HG03196 (cell line): Measurements from ENCODE around the gene CD248.
"Not testable (repeated sequence)": the region's sequence is repeated elsewhere in the genome, so short reads cannot be mapped to it uniquely, and the experiment has no call there.

Experiments
- ATAC-seq: cut with Tn5 transposase; IDR thresholded peaks from one replicate; pipeline ENCODE4 v1.9.1; 2021; ENCODE audit not compliant: unreplicated experiment

The CD248 gene

DNA sequence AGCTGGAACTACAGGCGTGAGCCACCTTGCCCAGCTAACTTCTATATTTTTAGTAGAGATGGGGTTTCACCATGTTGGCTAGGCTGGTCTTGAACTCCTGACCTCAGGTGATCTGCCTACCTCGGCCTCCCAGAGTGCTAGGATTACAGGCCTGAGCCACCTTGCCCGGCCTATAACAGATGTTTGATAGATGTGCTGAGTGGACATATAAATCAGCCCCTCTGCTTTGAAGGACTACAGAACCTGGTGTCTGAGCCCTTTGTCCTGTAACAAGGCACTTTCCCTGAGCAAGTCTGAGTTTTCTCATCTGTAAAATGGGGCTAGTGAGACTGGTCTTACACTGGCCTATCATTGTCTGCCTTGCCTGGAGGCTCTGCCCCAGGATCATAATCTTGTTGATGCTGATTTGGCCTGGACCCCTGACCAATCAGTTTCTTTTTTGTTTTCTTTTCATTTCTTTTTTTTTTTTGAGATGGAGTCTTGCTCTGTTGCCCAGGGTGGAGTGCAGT is 12.4 kb upstream of the CD248 start:
- ATAC-seq: no peak

- no peak for ATAC-seq
These were observed 11.7 kb upstream of the CD248 start for GRCh38 chr11:66328302-66329144.

DNA sequence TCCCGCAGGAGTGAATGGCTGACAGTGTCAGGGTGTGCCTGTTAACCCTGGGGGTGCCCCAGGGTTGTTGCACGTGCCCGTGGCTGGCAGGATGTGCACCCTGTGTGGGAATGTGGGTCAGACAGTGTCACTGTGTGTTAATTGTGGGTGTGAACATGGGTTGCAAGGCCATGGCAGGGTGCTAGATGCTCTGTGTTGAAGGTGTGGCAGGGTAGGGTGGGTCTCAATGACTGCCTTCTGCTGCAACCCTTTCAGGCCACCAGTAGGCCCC is 11.1 kb upstream of the CD248 start:
- no peak for ATAC-seq

- ATAC-seq: no peak
These were observed 10.6 kb upstream of the CD248 start for GRCh38 chr11:66327171-66328030.

- ATAC-seq: no peak
These were observed 9.6 kb upstream of the CD248 start for GRCh38 chr11:66326261-66327111.

DNA sequence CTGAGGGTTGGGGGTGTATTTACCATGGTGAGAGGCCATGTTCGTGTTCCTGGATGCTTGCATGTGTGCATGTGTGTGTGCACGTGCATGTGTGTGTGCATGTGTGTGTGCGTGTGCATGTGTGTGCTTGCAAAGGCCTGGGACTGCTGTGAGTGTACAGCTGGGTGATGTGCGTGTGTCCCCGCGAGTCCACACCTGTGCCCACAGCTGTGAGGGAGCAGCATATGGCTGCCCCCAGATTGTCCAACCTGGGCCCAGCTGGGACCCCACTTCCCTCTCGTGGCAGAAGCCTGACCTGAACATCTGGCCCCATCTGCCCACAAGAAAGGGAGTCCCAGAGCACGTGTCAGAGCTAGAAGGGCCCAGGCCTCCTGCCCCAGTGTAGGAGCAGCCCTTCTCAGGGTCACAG is 8.4 kb upstream of the CD248 start:
- no peak for ATAC-seq

GRCh38 chr11:66324664-66325063 is 7.8 kb upstream of the CD248 start:
- no peak for ATAC-seq

DNA sequence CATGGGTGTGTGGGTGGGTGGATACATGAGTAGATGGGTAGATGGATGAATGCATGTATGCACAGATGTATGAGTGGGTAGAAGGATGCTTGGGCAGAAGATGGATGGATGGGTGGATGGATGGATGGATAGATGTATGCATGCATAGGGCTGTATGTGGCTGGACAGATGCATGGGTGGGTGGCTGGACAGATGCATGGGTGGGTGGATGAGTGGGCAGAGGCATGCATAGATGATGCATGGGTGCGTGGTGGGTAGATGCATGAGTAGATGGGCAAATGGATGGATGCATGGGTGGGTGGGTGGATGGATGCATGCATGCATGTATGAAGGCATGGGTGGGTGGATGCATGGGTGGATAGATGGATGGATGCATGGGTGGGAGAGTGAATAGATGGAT is 6.8 kb upstream of the CD248 start:
- ATAC-seq: no peak

DNA sequence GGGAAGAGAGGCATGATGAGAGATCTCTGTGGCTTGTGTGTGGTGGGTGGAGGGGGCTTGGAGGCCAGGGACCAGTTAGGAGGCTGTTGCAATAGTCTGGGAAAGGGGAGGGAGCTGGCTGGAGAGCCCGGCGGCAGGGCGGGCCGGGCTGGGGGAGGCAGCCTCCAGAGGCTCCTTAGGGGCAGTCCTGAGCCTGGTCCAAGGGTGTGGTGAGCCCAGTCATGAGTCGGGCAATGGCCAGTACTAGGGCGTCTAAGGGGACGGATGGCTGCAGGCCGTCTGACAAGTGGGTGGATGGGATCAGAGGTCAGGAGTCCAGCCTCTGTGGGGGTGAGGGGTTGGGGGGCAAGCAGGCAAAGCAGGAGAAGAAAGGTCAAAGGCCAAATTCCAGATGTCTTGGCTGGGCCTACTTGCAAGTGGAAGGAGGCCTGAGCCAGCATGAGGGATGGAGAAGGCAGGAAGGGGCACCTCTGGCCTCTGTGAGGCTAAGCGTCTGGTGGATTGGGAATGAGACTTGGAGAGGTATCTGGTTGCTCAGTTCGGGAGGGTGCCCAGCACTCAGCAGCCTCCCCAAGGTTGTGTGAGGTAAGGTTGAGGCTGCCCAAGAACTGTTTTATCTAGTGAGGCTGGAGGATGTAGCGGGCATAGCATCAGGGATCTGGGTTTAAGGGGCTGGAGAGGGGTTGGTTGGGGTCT is 6.0 kb upstream of the CD248 start:
- ATAC-seq: no peak

GRCh38 chr11:66321606-66322005 is 4.8 kb upstream of the CD248 start:
- no peak for ATAC-seq

- not testable (repeated sequence) for ATAC-seq
These were observed 3.9 kb upstream of the CD248 start for GRCh38 chr11:66320748-66321147.

GRCh38 chr11:66320289-66320688 is 3.4 kb upstream of the CD248 start:
- ATAC-seq: not testable (repeated sequence)

DNA sequence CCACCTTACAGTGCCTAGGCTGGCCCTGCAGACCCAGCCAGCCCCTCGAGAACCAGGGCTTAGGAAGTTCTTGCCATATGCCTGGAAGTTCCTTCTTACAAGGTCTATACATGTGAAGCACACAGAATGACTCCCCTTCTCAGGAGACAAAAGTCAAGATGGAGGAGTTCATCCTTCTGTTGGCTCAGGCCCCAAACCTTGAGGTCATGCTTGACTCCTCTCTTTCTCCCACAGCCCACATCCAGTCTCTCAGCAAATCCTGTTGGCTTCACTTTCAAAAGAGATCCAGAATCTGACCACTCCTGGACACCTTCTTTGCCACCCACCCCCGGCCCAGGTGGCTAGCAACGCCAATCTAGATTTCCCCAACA is 1.7 kb upstream of the CD248 start:
- ATAC-seq: no peak

DNA sequence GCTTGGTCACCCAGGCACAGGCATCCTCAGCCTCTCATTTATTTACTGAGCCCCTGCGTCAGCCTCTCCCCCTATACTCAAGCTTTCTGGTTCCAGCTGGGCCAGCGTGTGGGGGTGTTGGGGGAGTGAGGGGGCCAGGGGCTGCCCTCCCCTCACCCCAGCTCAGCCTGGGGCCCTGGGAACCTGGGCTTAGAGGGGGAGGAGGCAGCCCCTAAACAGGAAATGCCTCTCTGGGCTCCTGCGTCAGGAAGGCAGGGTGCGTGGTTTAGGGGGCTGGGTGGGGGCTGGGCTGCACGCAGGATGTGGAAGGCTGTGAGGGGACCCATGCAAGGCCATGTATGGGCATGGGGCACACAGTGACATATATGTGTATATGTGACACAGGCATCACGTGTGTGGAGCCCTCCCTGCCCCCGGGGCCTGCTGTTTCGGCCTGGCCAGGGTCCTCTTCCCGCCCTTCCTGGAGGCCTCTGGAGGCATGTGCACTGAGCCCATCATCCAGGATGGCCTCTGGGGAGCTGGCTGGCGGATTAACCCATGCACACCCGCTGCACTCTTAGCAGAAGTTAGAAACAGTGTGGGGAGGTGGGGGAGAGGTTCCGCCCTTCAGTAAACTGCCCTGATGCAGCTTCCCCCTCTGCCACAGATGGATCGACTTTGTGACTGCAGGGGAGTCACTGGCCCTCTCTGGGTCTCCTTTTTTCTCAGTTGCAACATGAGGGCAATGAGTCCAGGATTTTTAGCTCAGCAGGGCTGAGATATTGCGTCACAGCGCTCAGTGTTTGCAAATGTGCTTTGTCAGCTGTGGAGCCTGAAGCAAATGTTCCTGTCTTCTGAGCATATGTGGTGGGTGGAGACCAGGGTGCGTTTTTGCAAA is 1.1 kb upstream of the CD248 start:
- ATAC-seq: no peak

- ATAC-seq: no peak
These were observed 478 bp upstream of the CD248 start for GRCh38 chr11:66317322-66317722.

- ATAC-seq: no peak
These were observed 678 bp downstream of the CD248 start for GRCh38 chr11:66315921-66316811.

GRCh38 chr11:66315498-66315885 is 1.4 kb downstream of the CD248 start:
- ATAC-seq: no peak

DNA sequence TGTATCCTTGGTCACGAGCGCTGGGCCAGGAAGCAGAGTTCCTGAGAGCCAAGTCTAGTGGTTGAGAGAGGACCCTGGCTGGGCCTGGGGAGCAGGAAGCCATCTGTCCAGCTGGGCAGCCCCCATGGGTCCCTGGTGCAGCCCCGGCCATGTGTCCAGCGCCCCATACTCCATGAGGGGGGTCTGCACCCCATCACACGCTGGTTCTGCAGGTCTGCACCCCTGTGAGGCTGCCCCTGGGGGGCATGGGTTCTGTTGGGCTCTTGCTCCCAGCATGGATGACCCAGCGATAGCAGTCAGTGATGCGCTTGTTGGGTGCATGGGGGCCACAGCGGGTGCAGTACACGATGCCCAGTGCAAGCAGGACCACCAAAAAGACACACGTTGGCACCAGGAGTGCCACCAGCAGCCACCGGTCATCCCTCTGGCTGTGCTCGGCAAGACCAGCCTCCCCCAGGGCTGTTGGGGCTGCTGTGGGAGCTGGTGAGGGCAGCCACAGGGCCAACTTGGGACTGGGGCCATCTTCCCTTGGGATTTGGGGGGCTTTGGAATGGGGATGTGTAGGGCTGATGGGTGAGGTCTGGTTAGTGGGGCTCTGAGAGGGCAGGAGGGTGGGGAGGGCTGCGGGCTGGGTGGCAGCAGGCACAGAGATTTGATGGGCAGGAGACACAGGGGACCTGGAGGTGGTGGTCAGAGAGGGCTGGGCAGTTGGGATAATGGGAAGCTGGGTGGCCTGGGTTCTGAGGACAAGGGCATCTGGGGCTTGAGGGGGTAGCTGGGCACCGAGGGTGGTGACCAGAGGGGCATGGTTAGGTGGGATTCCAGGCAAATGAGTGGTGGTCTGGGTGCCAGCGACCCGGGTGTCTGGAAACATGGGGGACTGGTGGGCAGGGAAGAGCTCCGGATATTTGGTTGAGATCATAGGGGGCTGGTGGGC is 2.0 kb downstream of the CD248 start:
- no peak for ATAC-seq
